Upper lobe of right lung (tissue), 1 donor: ENCODE measurements around the gene CRHBP. TPM values are rescaled to one million over a fixed set of nuclear protein-coding genes. Genes with fewer than 3 reads are reported as not detected.

Source experiments
- ATAC-seq: fragments of 200-7000 bp; cut with Tn5 transposase; one replicate; pipeline ENCODE4 v1.9.1; 2020; ENCODE audit warnings: mild to moderate bottlenecking, moderate library complexity
- DNase-seq: peaks from one replicate; pipeline ENCODE4 v3.0.0-alpha.2; 2020
- H3K27ac ChIP-seq: fragments of 200-600 bp; one replicate; pipeline ENCODE4 v1.8.0; 2022
- H3K27me3 ChIP-seq: fragments of 200-600 bp; one replicate; pipeline ENCODE4 v1.8.0; 2022; ENCODE audit warnings: mild to moderate bottlenecking
- H3K36me3 ChIP-seq: fragments of 200-600 bp; one replicate; pipeline ENCODE4 v1.8.0; 2022
- H3K4me1 ChIP-seq: fragments of 200-600 bp; one replicate; pipeline ENCODE4 v1.8.0; 2022
- H3K4me3 ChIP-seq: fragments of 200-600 bp; one replicate; pipeline ENCODE4 v1.8.0; 2022; ENCODE audit warnings: mild to moderate bottlenecking
- H3K9me3 ChIP-seq: fragments of 200-600 bp; one replicate; pipeline ENCODE4 v1.8.0; 2022
- CTCF ChIP-seq: fragments of 200-600 bp; IDR thresholded peaks from one replicate; pipeline ENCODE4 v1.8.0; 2022; ENCODE audit warnings: antibody characterized with exemption
- intact Hi-C: fragments of 100-400 bp; cut with DNase I; formaldehyde crosslinking; loops from one replicate; pipeline ENCODE4 v1.11.0; 2022
- total RNA-seq: library from RNA; stranded (reverse); fragmentation: NEBNext Ultra II Directional; extraction: Animal tissue kit (Norgen Biotek cat#: 25700); gene quantifications from one replicate; pipeline ENCODE4 v1.2.1, GENCODE V29; 2021
- donor health status: DM: no; HTN: yes; CAD: no; lungs with severe emphysema.

The CRHBP gene
- total RNA-seq, 1 donor from 2014 or later, result 0.26 TPM

GRCh38 chr5:76960004-76960625, 7.3 kb downstream of the CRHBP start:
- ATAC-seq, result peak; percentile 22
- Histone ChIP-seq H3K4me3 (no peak overlapping the region), H3K27ac (no peak overlapping the region)

GRCh38 chr5:76964060-76964459, 11.2 kb downstream of the CRHBP start:
- no peaks in the 10 kb centered on the region for H3K9me3 ChIP-seq
- TF ChIP-seq CTCF, result no peak
- no peaks in the 10 kb centered on the region for H3K27me3 ChIP-seq
- H3K4me1 ChIP-seq, result no peaks in the 10 kb centered on the region
- no peak overlapping the region for H3K4me3 ChIP-seq
- ATAC-seq (no peak), DNase-seq (no peak)
- H3K27ac ChIP-seq, result no peak overlapping the region
- intact Hi-C loops, result no loop called here
- H3K36me3 ChIP-seq, result no peaks in the 10 kb centered on the region

More at GRCh38 chr5:76960004-76960625, 7.3 kb downstream of the CRHBP start:
- Histone ChIP-seq H3K4me1 (no peaks in the 10 kb centered on the region), H3K27me3 (peaks cover 14% of the 10 kb centered on the region), H3K36me3 (no peaks in the 10 kb centered on the region), H3K9me3 (no peaks in the 10 kb centered on the region)
- TF ChIP-seq CTCF, result no peak
- intact Hi-C loops, result no loop called here
- no peak for DNase-seq

- no peak overlapping the region for H3K4me3 ChIP-seq
- H3K36me3 ChIP-seq, result no peaks in the 10 kb centered on the region
- no peaks in the 10 kb centered on the region for H3K9me3 ChIP-seq
- ATAC-seq (no peak), DNase-seq (no peak)
- no peaks in the 10 kb centered on the region for H3K4me1 ChIP-seq
- no peak for TF ChIP-seq CTCF
- intact Hi-C loops, result no loop called here
- H3K27ac ChIP-seq, result no peak overlapping the region
- no peaks in the 10 kb centered on the region for H3K27me3 ChIP-seq
Measured at GRCh38 chr5:76971511-76971910, 18.7 kb downstream of the CRHBP start.

GRCh38 chr5:76972689-76973088, 19.8 kb downstream of the CRHBP start:
- no peak for TF ChIP-seq CTCF
- no peak for ATAC-seq
- no peak for DNase-seq
- H3K4me3 ChIP-seq, result no peak overlapping the region
- H3K9me3 ChIP-seq, result no peaks in the 10 kb centered on the region
- H3K4me1 ChIP-seq, result no peaks in the 10 kb centered on the region
- H3K27me3 ChIP-seq, result no peaks in the 10 kb centered on the region
- H3K27ac ChIP-seq, result no peak overlapping the region
- intact Hi-C loops, result no loop called here
- no peaks in the 10 kb centered on the region for H3K36me3 ChIP-seq

- no peak for TF ChIP-seq CTCF
- no peak for ATAC-seq
- no peak overlapping the region for H3K4me3 ChIP-seq
- H3K27ac ChIP-seq, result no peak overlapping the region
- intact Hi-C loops, result no loop called here
- H3K9me3 ChIP-seq, result no peaks in the 10 kb centered on the region
- DNase-seq, result no peak
- H3K36me3 ChIP-seq, result no peaks in the 10 kb centered on the region
- H3K27me3 ChIP-seq, result no peaks in the 10 kb centered on the region
- H3K4me1 ChIP-seq, result no peaks in the 10 kb centered on the region
Measured at GRCh38 chr5:76974785-76975184, 21.9 kb downstream of the CRHBP start.

GRCh38 chr5:76978869-76979268, 26.0 kb downstream of the CRHBP start:
- TF ChIP-seq CTCF, result no peak
- no peak for ATAC-seq
- no peaks in the 10 kb centered on the region for H3K4me1 ChIP-seq
- intact Hi-C loops, result no loop called here
- H3K27me3 ChIP-seq, result no peaks in the 10 kb centered on the region
- H3K4me3 ChIP-seq, result no peak overlapping the region
- H3K36me3 ChIP-seq, result no peaks in the 10 kb centered on the region
- no peaks in the 10 kb centered on the region for H3K9me3 ChIP-seq
- no peak overlapping the region for H3K27ac ChIP-seq
- DNase-seq, result no peak
